A549 (cell line): ENCODE measurements around the gene NIM1K. TPM values are rescaled to one million over a fixed set of nuclear protein-coding genes. Genes with fewer than 3 reads are reported as not detected.

Source experiments
- ATAC-seq, 2 experiments: fragments of 200-7000 bp in 1 of 2; fragments of >200 bp in 1 of 2; cut with Nextera tagmentation in 1 of 2; cut with Tn5 transposase in 1 of 2; 3 replicates each; pipeline versions ENCODE4 v1.8.0 to v1.9.1; 2018 to 2020; ENCODE audit warnings: mild to moderate bottlenecking in 1 of 2, moderate library complexity in 1 of 2
- CTCF ChIA-PET: fragments of 300-600 bp; sonication (Branson Sonifier 250); formaldehyde crosslinking; extraction: SDS; loops from one replicate; lab custom pipeline; 2021; ENCODE audit warnings: antibody characterized with exemption, inconsistent platforms; lab: Yijun Ruan, JAX
- POLR2A ChIA-PET: fragments of 350-600 bp; formaldehyde crosslinking; extraction: SDS; loops from one replicate; lab custom pipeline; 2021; ENCODE audit warnings: antibody characterized with exemption, inconsistent platforms; lab: Yijun Ruan, JAX
- DNase-seq, 2 experiments: peaks; one replicate each; pipeline versions ENCODE4 v3.0.0 to v3.0.0-alpha.2; 2011 to 2016; ENCODE audit warnings: low read depth in 1 of 2, low spot score in 1 of 2
- FAIRE-seq: peaks from 2 replicates; lab custom pipeline; 2011; peaks lifted over from hg19 to GRCh38; lab: Jason Lieb, UNC
- H3K27ac ChIP-seq, 2 experiments: fragments of >200 bp; sonication (Bioruptor Twin); formaldehyde crosslinking; 3 replicates each; pipeline ENCODE4 v1.5.1; 2016 to 2017
- H3K4me1 ChIP-seq: fragments of >200 bp; sonication (Bioruptor Twin); formaldehyde crosslinking; 3 replicates; pipeline ENCODE4 v1.6.1; 2016
- H3K4me2 ChIP-seq: fragments of >200 bp; sonication (Bioruptor Twin); formaldehyde crosslinking; 3 replicates; pipeline ENCODE4 v1.6.1; 2016
- H3K4me3 ChIP-seq: fragments of >200 bp; sonication (Bioruptor Twin); formaldehyde crosslinking; 3 replicates; pipeline ENCODE4 v1.5.1; 2016
- H3K9me3 ChIP-seq: fragments of >200 bp; sonication (Bioruptor Twin); formaldehyde crosslinking; 3 replicates; pipeline ENCODE4 v1.6.1; 2016
- CBX2 ChIP-seq: fragments of 200-600 bp; sonication (generic); IDR thresholded peaks from 2 replicates; pipeline ENCODE4 v1.6.1; 2016; ENCODE audit warnings: low read depth, mild to moderate bottlenecking, borderline replicate concordance
- CBX8 ChIP-seq: fragments of 200-600 bp; sonication (generic); IDR thresholded peaks from 2 replicates; pipeline ENCODE4 v1.6.1; 2016
- CEBPB ChIP-seq, 2 experiments: fragments of >200 bp in 1 of 2; sonication (Bioruptor Twin) in 1 of 2; formaldehyde crosslinking in 1 of 2; IDR thresholded peaks; 2 replicates each; pipeline ENCODE4 v1.6.1; 2012 to 2016
- EHF ChIP-seq: fragments of 250-450 bp; sonication (Bioruptor Pico); IDR thresholded peaks from 2 replicates; pipeline ENCODE4 v1.5.0; 2020; ENCODE audit warnings: mild to moderate bottlenecking
- EP300 ChIP-seq, 2 experiments: fragments of >200 bp; sonication (Bioruptor Twin); formaldehyde crosslinking; IDR thresholded peaks; 2 replicates in 1 of 2; 3 replicates in 1 of 2; pipeline ENCODE4 v1.6.1; 2016 to 2017
- ESRRA ChIP-seq: fragments of 150-350 bp; IDR thresholded peaks from 2 replicates; pipeline ENCODE4 v1.6.1; 2014; ENCODE audit warnings: mild to moderate bottlenecking, low read length, borderline replicate concordance
- FOSB ChIP-seq: fragments of 250-450 bp; sonication (Bioruptor Pico); IDR thresholded peaks from 2 replicates; pipeline ENCODE4 v1.5.0; 2020; ENCODE audit warnings: mild to moderate bottlenecking, moderate library complexity
- HOXA7 ChIP-seq: fragments of 250-450 bp; sonication (Bioruptor Pico); IDR thresholded peaks from 2 replicates; pipeline ENCODE4 v1.5.0; 2020; ENCODE audit warnings: mild to moderate bottlenecking, moderate library complexity
- HOXB13 ChIP-seq: fragments of 250-450 bp; sonication (Bioruptor Pico); IDR thresholded peaks from 2 replicates; pipeline ENCODE4 v1.5.0; 2020; ENCODE audit warnings: low read depth, mild to moderate bottlenecking, moderate library complexity
- HOXB5 ChIP-seq: fragments of 250-450 bp; sonication (Bioruptor Pico); IDR thresholded peaks from 2 replicates; pipeline ENCODE4 v1.5.0; 2020; ENCODE audit warnings: mild to moderate bottlenecking, moderate library complexity
- JUNB ChIP-seq: fragments of >200 bp; sonication (Bioruptor Twin); formaldehyde crosslinking; IDR thresholded peaks from 2 replicates; pipeline ENCODE4 v1.6.1; 2016
- NFE2L2 ChIP-seq: fragments of 150-350 bp; conservative IDR thresholded peaks from 2 replicates; pipeline ENCODE4 v1.6.1; 2014; ENCODE audit warnings: low read length
- NR3C1 ChIP-seq: fragments of >200 bp; sonication (Bioruptor Twin); formaldehyde crosslinking; IDR thresholded peaks from 3 replicates; pipeline ENCODE4 v1.6.1; 2017
- PHF8 ChIP-seq: fragments of 200-600 bp; sonication (generic); IDR thresholded peaks from 2 replicates; pipeline ENCODE4 v1.6.1; 2016; ENCODE audit warnings: low read depth, mild to moderate bottlenecking, antibody characterized with exemption, moderate library complexity, borderline replicate concordance
- RARB ChIP-seq: fragments of 250-450 bp; sonication (Bioruptor Pico); IDR thresholded peaks from 2 replicates; pipeline ENCODE4 v1.8.0; 2021; ENCODE audit warnings: mild to moderate bottlenecking, moderate library complexity
- SMC3 ChIP-seq: fragments of >200 bp; sonication (Bioruptor Twin); formaldehyde crosslinking; IDR thresholded peaks from 3 replicates; pipeline ENCODE4 v1.6.1; 2018; ENCODE audit warnings: inconsistent platforms
- SREBF2 ChIP-seq: fragments of 450-650 bp; IDR thresholded peaks from 2 replicates; pipeline ENCODE4 v1.6.1; 2014; ENCODE audit warnings: mild to moderate bottlenecking, moderate library complexity
- TFCP2L1 ChIP-seq: fragments of 250-450 bp; sonication (Bioruptor Pico); IDR thresholded peaks from 2 replicates; pipeline ENCODE4 v1.5.0; 2021; ENCODE audit warnings: mild to moderate bottlenecking
- TP53 ChIP-seq: fragments of 250-450 bp; sonication (Bioruptor Pico); IDR thresholded peaks from 2 replicates; pipeline ENCODE4 v1.5.0; 2021; ENCODE audit warnings: mild to moderate bottlenecking, moderate library complexity
- ZNF302 ChIP-seq: fragments of 250-450 bp; sonication (Bioruptor Pico); IDR thresholded peaks from 2 replicates; pipeline ENCODE4 v1.9.0; 2021; ENCODE audit warnings: inconsistent platforms, mild to moderate bottlenecking, moderate library complexity
- WGBS: methylation state at CpG from one replicate; pipeline ENCODE4 v1.1.6; 2017; ENCODE audit errors: missing lambda C conversion rate; 5-methylcytosine and 5-hydroxymethylcytosine counted together
- polyA plus RNA-seq, 4 experiments: library from polyadenylated mRNA; depleted of rRNA in 3 of 4; stranded (reverse); fragments of >200 nt; fragmentation: RNase III in 1 of 4; extraction: RNeasy Plus Mini Kit Qiagen cat#74134 plus additional on column Dnase treatment in 1 of 4; gene quantifications; 2 replicates in 3 of 4; 3 replicates in 1 of 4; pipeline ENCODE4 v1.2.3, GENCODE V29; 2011 to 2017
- TF ChIP-seq, protein P1 (sequence below): fragments of 200-600 bp; sonication (generic); IDR thresholded peaks from 2 replicates; pipeline ENCODE4 v1.6.1; 2016; ENCODE audit warnings: antibody characterized with exemption, mild to moderate bottlenecking, moderate library complexity
- TF ChIP-seq, protein P2 (sequence below): IDR thresholded peaks from 2 replicates; pipeline ENCODE4 v1.6.1; 2012
- TF ChIP-seq, protein P3 (sequence below): IDR thresholded peaks from 2 replicates; pipeline ENCODE4 v1.6.1; 2012
- TF ChIP-seq, protein P4 (sequence below): fragments of 250-450 bp; sonication (Bioruptor Pico); IDR thresholded peaks from 2 replicates; pipeline ENCODE4 v1.5.0; 2021; ENCODE audit warnings: mild to moderate bottlenecking, moderate library complexity, borderline replicate concordance
- TF ChIP-seq, protein P5 (sequence below): fragments of 450-650 bp; IDR thresholded peaks from 2 replicates; pipeline ENCODE4 v1.6.1; 2014; ENCODE audit warnings: antibody characterized with exemption
- TF ChIP-seq, protein P6 (sequence below): fragments of >200 bp; sonication (Bioruptor Twin); formaldehyde crosslinking; IDR thresholded peaks from 3 replicates; pipeline ENCODE4 v1.5.1; 2016

Gene NIM1K
- polyA plus RNA-seq, 2 of the 4 experiments (the other 2 are of a cell fraction): 0.06 to 0.23 TPM

DNA sequence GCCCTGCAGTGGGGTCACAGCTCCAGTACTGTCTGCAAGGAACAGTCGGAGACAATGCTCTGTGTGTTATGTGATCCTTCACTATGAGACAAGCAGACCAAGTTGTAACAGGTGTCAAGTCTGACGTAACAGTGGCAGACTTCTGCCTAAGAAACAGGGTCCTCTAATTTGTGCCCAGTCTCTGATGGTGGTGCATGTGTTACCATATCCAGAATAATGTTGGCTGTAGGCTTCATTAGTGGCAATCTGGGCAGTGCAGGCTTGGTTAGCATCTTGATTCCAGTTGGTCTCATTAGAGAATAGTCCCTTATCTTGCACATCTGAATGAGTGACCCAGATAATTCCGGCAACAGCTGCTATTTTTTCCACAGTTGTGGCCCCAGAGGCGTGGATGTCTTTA lies 37.6 kb upstream of the NIM1K start:
- Histone ChIP-seq H3K4me2 (no peak overlapping the region), H3K9me3 (no peaks in the 10 kb centered on the region), H3K27ac (no peak overlapping the region), H3K4me3 (no peak overlapping the region), H3K4me1 (no peaks in the 10 kb centered on the region)
- ChIA-PET CTCF (interaction anchor here (1.5 kb wide), 1 partner anchor 48 kb away, joined by 7 read pairs; no protein-coding TSS in a partner anchor), POLR2A (no interaction called here)
- FAIRE-seq (no peak), ATAC-seq (no peak), DNase-seq (no peak)
- TF ChIP-seq FOSB (CRISPR knock-in tag) (no peak), SMC3 (no peak), CBX2 (no peak), TP53 (no peak), HOXA7 (CRISPR knock-in tag) (no peak), NR3C1 (no peak), TFCP2L1 (CRISPR knock-in tag) (no peak), CBX8 (no peak)
- TF ChIP-seq, protein P1, sequence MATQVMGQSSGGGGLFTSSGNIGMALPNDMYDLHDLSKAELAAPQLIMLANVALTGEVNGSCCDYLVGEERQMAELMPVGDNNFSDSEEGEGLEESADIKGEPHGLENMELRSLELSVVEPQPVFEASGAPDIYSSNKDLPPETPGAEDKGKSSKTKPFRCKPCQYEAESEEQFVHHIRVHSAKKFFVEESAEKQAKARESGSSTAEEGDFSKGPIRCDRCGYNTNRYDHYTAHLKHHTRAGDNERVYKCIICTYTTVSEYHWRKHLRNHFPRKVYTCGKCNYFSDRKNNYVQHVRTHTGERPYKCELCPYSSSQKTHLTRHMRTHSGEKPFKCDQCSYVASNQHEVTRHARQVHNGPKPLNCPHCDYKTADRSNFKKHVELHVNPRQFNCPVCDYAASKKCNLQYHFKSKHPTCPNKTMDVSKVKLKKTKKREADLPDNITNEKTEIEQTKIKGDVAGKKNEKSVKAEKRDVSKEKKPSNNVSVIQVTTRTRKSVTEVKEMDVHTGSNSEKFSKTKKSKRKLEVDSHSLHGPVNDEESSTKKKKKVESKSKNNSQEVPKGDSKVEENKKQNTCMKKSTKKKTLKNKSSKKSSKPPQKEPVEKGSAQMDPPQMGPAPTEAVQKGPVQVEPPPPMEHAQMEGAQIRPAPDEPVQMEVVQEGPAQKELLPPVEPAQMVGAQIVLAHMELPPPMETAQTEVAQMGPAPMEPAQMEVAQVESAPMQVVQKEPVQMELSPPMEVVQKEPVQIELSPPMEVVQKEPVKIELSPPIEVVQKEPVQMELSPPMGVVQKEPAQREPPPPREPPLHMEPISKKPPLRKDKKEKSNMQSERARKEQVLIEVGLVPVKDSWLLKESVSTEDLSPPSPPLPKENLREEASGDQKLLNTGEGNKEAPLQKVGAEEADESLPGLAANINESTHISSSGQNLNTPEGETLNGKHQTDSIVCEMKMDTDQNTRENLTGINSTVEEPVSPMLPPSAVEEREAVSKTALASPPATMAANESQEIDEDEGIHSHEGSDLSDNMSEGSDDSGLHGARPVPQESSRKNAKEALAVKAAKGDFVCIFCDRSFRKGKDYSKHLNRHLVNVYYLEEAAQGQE: no peak
- TF ChIP-seq, protein P2, sequence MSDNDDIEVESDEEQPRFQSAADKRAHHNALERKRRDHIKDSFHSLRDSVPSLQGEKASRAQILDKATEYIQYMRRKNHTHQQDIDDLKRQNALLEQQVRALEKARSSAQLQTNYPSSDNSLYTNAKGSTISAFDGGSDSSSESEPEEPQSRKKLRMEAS: no peak
- WGBS: 95% methylated on average over 4 of the region's 4 CpGs

DNA sequence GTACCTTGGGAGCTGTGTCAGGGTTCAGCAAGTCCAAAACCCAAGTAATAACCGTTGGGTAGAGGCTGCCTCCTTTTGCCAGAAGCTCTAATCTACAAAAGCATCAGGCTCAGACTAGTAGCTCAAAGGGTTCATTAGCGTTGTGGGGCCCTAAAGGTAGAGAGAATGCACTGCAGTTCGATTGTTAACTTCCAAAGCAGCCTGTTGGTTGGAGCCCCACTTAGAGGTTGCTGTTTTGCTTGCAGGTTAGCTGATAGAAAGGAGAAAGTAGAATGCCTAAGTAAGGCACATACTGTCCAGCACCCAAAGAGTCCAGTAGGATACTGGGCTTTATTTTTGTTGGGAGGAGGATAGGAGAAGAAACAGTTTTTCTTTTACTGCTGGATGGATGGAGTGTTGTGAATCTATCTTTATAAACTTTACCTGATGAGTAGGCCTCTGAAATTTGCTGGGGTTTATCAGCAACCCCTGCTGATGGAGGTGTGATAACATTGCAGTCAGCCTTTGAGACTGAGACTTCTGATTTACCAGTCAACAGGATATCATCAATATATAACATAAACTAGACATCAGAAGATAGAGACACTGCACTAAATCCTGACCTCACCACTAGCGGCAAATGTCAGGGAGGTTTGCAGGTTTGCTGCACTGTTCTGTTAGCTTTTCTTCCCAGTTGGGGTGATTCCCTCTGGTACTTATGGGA lies 36.5 kb upstream of the NIM1K start:
- DNase-seq: no peak
- no peak overlapping the region for H3K4me2 ChIP-seq
- CTCF ChIA-PET: no interaction called here
- no peak overlapping the region for H3K27ac ChIP-seq
- H3K9me3 ChIP-seq: no peaks in the 10 kb centered on the region
- ATAC-seq: peak; percentile 43 to 54; a peak in 2 of 6 replicates
- 68% methylated on average over 4 of the region's 4 CpGs for WGBS
- POLR2A ChIA-PET: no interaction called here
- no peak for FAIRE-seq
- H3K4me3 ChIP-seq: no peak overlapping the region
- no peaks in the 10 kb centered on the region for H3K4me1 ChIP-seq
- TF ChIP-seq, protein P3, sequence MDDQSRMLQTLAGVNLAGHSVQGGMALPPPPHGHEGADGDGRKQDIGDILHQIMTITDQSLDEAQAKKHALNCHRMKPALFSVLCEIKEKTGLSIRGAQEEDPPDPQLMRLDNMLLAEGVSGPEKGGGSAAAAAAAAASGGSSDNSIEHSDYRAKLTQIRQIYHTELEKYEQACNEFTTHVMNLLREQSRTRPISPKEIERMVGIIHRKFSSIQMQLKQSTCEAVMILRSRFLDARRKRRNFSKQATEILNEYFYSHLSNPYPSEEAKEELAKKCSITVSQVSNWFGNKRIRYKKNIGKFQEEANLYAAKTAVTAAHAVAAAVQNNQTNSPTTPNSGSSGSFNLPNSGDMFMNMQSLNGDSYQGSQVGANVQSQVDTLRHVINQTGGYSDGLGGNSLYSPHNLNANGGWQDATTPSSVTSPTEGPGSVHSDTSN: no peak
- TF ChIP-seq EHF (CRISPR knock-in tag) (no peak), NFE2L2 (no peak), ESRRA (no peak), HOXB5 (CRISPR knock-in tag) (no peak), RARB (CRISPR knock-in tag) (no peak), CEBPB (IDR thresholded peaks at IDR 0.05) (no peak), HOXB13 (CRISPR knock-in tag) (no peak), JUNB (no peak), ZNF302 (no peak), SREBF2 (no peak), EP300 (IDR thresholded peaks at IDR 0.05) (no peak), PHF8 (no peak)
- TF ChIP-seq, protein P4, sequence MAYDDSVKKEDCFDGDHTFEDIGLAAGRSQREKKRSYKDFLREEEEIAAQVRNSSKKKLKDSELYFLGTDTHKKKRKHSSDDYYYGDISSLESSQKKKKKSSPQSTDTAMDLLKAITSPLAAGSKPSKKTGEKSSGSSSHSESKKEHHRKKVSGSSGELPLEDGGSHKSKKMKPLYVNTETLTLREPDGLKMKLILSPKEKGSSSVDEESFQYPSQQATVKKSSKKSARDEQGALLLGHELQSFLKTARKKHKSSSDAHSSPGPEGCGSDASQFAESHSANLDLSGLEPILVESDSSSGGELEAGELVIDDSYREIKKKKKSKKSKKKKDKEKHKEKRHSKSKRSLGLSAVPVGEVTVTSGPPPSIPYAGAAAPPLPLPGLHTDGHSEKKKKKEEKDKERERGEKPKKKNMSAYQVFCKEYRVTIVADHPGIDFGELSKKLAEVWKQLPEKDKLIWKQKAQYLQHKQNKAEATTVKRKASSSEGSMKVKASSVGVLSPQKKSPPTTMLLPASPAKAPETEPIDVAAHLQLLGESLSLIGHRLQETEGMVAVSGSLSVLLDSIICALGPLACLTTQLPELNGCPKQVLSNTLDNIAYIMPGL (CRISPR knock-in tag): no peak
- TF ChIP-seq, protein P5, sequence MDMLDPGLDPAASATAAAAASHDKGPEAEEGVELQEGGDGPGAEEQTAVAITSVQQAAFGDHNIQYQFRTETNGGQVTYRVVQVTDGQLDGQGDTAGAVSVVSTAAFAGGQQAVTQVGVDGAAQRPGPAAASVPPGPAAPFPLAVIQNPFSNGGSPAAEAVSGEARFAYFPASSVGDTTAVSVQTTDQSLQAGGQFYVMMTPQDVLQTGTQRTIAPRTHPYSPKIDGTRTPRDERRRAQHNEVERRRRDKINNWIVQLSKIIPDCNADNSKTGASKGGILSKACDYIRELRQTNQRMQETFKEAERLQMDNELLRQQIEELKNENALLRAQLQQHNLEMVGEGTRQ: no peak
- TF ChIP-seq, protein P6, sequence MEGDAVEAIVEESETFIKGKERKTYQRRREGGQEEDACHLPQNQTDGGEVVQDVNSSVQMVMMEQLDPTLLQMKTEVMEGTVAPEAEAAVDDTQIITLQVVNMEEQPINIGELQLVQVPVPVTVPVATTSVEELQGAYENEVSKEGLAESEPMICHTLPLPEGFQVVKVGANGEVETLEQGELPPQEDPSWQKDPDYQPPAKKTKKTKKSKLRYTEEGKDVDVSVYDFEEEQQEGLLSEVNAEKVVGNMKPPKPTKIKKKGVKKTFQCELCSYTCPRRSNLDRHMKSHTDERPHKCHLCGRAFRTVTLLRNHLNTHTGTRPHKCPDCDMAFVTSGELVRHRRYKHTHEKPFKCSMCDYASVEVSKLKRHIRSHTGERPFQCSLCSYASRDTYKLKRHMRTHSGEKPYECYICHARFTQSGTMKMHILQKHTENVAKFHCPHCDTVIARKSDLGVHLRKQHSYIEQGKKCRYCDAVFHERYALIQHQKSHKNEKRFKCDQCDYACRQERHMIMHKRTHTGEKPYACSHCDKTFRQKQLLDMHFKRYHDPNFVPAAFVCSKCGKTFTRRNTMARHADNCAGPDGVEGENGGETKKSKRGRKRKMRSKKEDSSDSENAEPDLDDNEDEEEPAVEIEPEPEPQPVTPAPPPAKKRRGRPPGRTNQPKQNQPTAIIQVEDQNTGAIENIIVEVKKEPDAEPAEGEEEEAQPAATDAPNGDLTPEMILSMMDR: no peak
